IMR-90 (cell line): ENCODE measurements around the gene HYCC2. TPM values are rescaled to one million over a fixed set of nuclear protein-coding genes. Genes with fewer than 3 reads are reported as not detected.

Experiments used
- ATAC-seq: fragments of 200-7000 bp; cut with Tn5 transposase; 2 replicates; pipeline ENCODE4 v1.9.1; 2020; ENCODE audit warnings: low read depth, mild to moderate bottlenecking, moderate library complexity
- BruUV-seq: library from RNA; stranded (reverse); fragments of 400-500 nt; replicated peaks from 2 replicates; lab custom pipeline; 2021; lab: Mats Ljungman, UMichigan
- CTCF ChIA-PET: fragments of 300-600 bp; formaldehyde crosslinking; extraction: SDS; loops from one replicate; lab custom pipeline; 2021; ENCODE audit warnings: antibody characterized with exemption; lab: Yijun Ruan, JAX
- POLR2A ChIA-PET: fragments of 300-600 bp; sonication (Branson Sonifier 250); formaldehyde crosslinking; loops from one replicate; lab custom pipeline; 2022; ENCODE audit warnings: antibody characterized with exemption; ENCODE audit not compliant: unreplicated experiment; lab: Charles Lee
- DNase-seq: peaks from one replicate; pipeline ENCODE4 v3.0.0; 2013
- H2AFZ ChIP-seq: replicated peaks from 2 replicates; pipeline ENCODE3; 2013; ENCODE audit warnings: low read length, mild to moderate bottlenecking; ENCODE audit not compliant: poor library complexity
- H2AK5ac ChIP-seq: 2 replicates; pipeline ENCODE4 v1.6.1; 2013; ENCODE audit warnings: low read depth, low read length, inconsistent platforms
- H2AK9ac ChIP-seq: replicated peaks from 2 replicates; pipeline ENCODE3; 2013; ENCODE audit warnings: mild to moderate bottlenecking, low read depth, low read length, moderate library complexity; ENCODE audit not compliant: poor library complexity
- H2BK120ac ChIP-seq: 2 replicates; pipeline ENCODE4 v1.6.1; 2013; ENCODE audit warnings: low read depth, low read length, inconsistent platforms
- H2BK15ac ChIP-seq: 3 replicates; pipeline ENCODE4 v1.6.1; 2013; ENCODE audit warnings: low read depth, low read length, inconsistent platforms
- H2BK20ac ChIP-seq: 2 replicates; pipeline ENCODE4 v1.6.1; 2013; ENCODE audit warnings: low read depth, mild to moderate bottlenecking, inconsistent platforms, low read length, moderate library complexity
- H2BK5ac ChIP-seq: 2 replicates; pipeline ENCODE4 v1.6.1; 2013; ENCODE audit warnings: mild to moderate bottlenecking, low read depth, low read length, inconsistent platforms; ENCODE audit not compliant: poor library complexity, severe bottlenecking
- H3K14ac ChIP-seq: replicated peaks from 2 replicates; pipeline ENCODE4 v1.6.1; 2013; ENCODE audit warnings: low read depth, low read length, inconsistent platforms
- H3K18ac ChIP-seq: 2 replicates; pipeline ENCODE4 v1.6.1; 2013; ENCODE audit warnings: low read depth, low read length, control low read depth
- H3K23ac ChIP-seq: 2 replicates; pipeline ENCODE4 v1.6.1; 2013; ENCODE audit warnings: low read depth, low read length, inconsistent platforms
- H3K27ac ChIP-seq: 2 replicates; pipeline ENCODE4 v1.5.1; 2013; ENCODE audit warnings: mild to moderate bottlenecking, control low read depth, low read length; ENCODE audit not compliant: insufficient read depth
- H3K27me3 ChIP-seq: 2 replicates; pipeline ENCODE4 v1.6.1; 2013; ENCODE audit warnings: low read length; ENCODE audit not compliant: control insufficient read depth, insufficient read depth
- H3K36me3 ChIP-seq: 2 replicates; pipeline ENCODE4 v1.6.1; 2013; ENCODE audit warnings: low read length, mixed read lengths; ENCODE audit not compliant: control insufficient read depth, insufficient read depth
- H3K4ac ChIP-seq: 2 replicates; pipeline ENCODE4 v1.6.1; 2013; ENCODE audit warnings: low read depth, low read length, inconsistent platforms
- H3K4me1 ChIP-seq: 2 replicates; pipeline ENCODE4 v1.6.1; 2013; ENCODE audit warnings: low read length, mixed read lengths; ENCODE audit not compliant: control insufficient read depth, insufficient read depth
- H3K4me2 ChIP-seq: 2 replicates; pipeline ENCODE4 v1.6.1; 2013; ENCODE audit warnings: low read depth, mild to moderate bottlenecking, control low read depth, low read length, moderate library complexity
- H3K4me3 ChIP-seq: 2 replicates; pipeline ENCODE4 v1.5.1; 2013; ENCODE audit warnings: low read depth, mild to moderate bottlenecking, control low read depth, low read length, moderate library complexity; ENCODE audit not compliant: insufficient read depth
- H3K56ac ChIP-seq: 2 replicates; pipeline ENCODE4 v1.6.1; 2013; ENCODE audit warnings: low read length, inconsistent platforms; ENCODE audit not compliant: insufficient read depth; ENCODE audit errors: extremely low read depth
- H3K79me1 ChIP-seq, 2 experiments: 2 replicates each; pipeline ENCODE4 v1.6.1; 2013; ENCODE audit warnings: low read length in 2 of 2, inconsistent platforms in 1 of 2, low read depth in 1 of 2
- H3K9ac ChIP-seq: 2 replicates; pipeline ENCODE4 v1.6.1; 2013; ENCODE audit warnings: low read depth, low read length, control low read depth
- H3K9me1 ChIP-seq: 2 replicates; pipeline ENCODE4 v1.6.1; 2013; ENCODE audit warnings: low read length, inconsistent platforms; ENCODE audit not compliant: insufficient read depth
- H3K9me3 ChIP-seq: 2 replicates; pipeline ENCODE4 v1.6.1; 2013; ENCODE audit warnings: low read length; ENCODE audit not compliant: control insufficient read depth, insufficient read depth
- H4K20me1 ChIP-seq: 2 replicates; pipeline ENCODE4 v1.6.1; 2013; ENCODE audit warnings: low read length, inconsistent platforms; ENCODE audit not compliant: insufficient read depth
- H4K5ac ChIP-seq: 2 replicates; pipeline ENCODE4 v1.6.1; 2013; ENCODE audit warnings: mild to moderate bottlenecking, low read depth, low read length, control low read depth
- H4K8ac ChIP-seq, 2 experiments: 2 replicates each; pipeline ENCODE4 v1.6.1; 2013; ENCODE audit warnings: low read depth in 2 of 2, low read length in 2 of 2, control low read depth in 1 of 2, inconsistent platforms in 1 of 2
- H4K91ac ChIP-seq: 2 replicates; pipeline ENCODE4 v1.6.1; 2013; ENCODE audit warnings: low read depth, low read length, inconsistent platforms; ENCODE audit not compliant: insufficient read depth
- NFE2L2 ChIP-seq: fragments of 150-350 bp; IDR thresholded peaks from 2 replicates; pipeline ENCODE4 v1.6.1; 2016; ENCODE audit warnings: low read depth, mild to moderate bottlenecking, low read length
- WGBS, 2 experiments: methylation state at CpG; one replicate each; pipeline versions ENCODE4 v1.1.5 to v1.1.7; 2013; ENCODE audit warnings: missing lambda C conversion rate in 2 of 2; ENCODE audit not compliant: insufficient read length in 1 of 2; ENCODE audit errors: extremely low coverage in 2 of 2; 5-methylcytosine and 5-hydroxymethylcytosine counted together
- dilution Hi-C: fragments of 300-500 bp; cut with HindIII; formaldehyde crosslinking; loops from one replicate; pipeline ENCODE4 v1.14.3; 2018; ENCODE audit warnings: low sequenced_read_pairs; ENCODE audit not compliant: unreplicated experiment
- in situ Hi-C: fragments of 300-500 bp; cut with MboI; formaldehyde crosslinking; loops from 3 replicates; pipeline ENCODE4 v1.14.3; 2019; ENCODE audit warnings: low sequenced_read_pairs, inconsistent platforms, mixed read lengths
- intact Hi-C: fragments of 100-400 bp; cut with micrococcal nuclease; formaldehyde crosslinking; loops from 2 replicates; pipeline ENCODE4 v1.10.0; 2022
- polyA plus RNA-seq, 3 experiments: library from polyadenylated mRNA; depleted of rRNA; stranded (reverse); fragments of >200 nt; gene quantifications; 2 replicates each; pipeline ENCODE4 v1.2.3, GENCODE V29; 2012; ENCODE audit warnings: low replicate concordance in 1 of 3
- total RNA-seq: library from RNA; depleted of rRNA; stranded (reverse); fragments of >200 nt; gene quantifications from 2 replicates; pipeline ENCODE4 v1.2.3, GENCODE V29; 2012
- TF ChIP-seq, protein P1 (sequence below): fragments of 150-350 bp; IDR thresholded peaks from 2 replicates; pipeline ENCODE4 v1.6.1; 2017; ENCODE audit warnings: mild to moderate bottlenecking, antibody characterized with exemption, low read length, low read depth

The HYCC2 gene
- total and polyA plus RNA-seq, 2 of the 4 experiments (the other 2 are of a cell fraction): 2.2 to 9.1 TPM

DNA sequence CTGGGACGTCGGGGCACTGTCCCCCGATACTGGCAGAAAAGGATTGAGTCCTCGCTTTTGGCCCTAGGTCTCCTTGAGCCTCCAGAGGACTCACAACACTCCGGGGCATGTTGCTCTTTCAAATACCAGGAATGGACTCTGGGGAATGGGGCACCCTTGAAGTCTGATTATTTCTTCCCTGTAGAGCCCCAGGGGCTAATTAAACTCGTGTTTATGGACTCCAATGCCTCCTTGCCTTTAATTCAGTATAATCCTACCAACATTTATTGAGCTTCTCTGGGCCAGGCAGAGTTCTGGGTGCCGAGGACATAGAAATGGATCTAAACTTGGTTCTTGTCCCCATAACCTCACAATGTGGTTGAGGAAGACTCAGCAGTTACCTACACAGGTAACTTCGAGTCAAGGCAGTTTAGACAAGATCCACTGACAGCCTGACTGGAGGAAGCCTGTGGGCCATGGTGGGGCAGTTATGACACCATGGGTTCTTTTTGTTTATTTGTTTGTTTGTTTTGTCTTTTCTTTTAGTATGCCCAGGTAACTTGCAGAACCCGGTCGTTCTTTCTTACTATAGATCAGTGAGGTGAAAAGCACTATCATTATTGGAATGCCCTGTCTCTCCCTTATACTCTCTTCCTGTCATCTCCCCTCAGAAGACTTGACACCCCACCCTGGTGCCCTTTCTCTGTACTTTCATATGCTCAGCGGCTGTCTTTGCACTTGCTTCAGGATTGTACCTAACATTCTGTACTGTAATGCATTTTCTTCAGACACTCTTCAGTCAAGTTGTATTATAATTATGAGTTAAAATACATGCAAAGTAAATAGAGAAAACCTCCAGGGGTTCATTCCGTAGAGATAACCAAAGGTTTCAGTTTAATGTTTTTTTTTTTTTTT lies 47.7 kb upstream of the HYCC2 start:
- Histone ChIP-seq H3K36me3 (peaks cover 2% of the 10 kb centered on the region; the same call in 1 of the 2 replicates), H3K18ac (peak overlapping the region; percentile 27; the same call in 1 of the 2 replicates), H3K4ac (peak overlapping the region; percentile 98), H3K79me1 (peaks cover 25 to 74% of the 10 kb centered on the region in 2 experiments; a peak in 3 of 4 replicates), H2AFZ (peak overlapping the region; percentile 83), H2BK15ac (peak overlapping the region; percentile 89; the same call in 2 of the 3 replicates), H4K8ac (peak overlapping the region; percentile 80 to 86; a peak in 3 of 4 replicates), H4K91ac (peak overlapping the region; percentile 62), H2BK20ac (peak overlapping the region; percentile 69), H2BK120ac (peak overlapping the region; percentile 79), H4K20me1 (peaks cover 18% of the 10 kb centered on the region), H3K4me2 (peak overlapping the region; percentile 89), H3K14ac (peak overlapping the region; percentile 96), H3K9me3 (no peaks in the 10 kb centered on the region), H3K4me3 (peak overlapping the region; percentile 64), H3K27me3 (no peaks in the 10 kb centered on the region), H2AK9ac (peak overlapping the region; percentile 93), H2AK5ac (peak overlapping the region; percentile 82), H3K27ac (peak overlapping the region; percentile 92), H3K23ac (peak overlapping the region; percentile 96), H4K5ac (0 out of 2 replicates have a peak overlapping the region, but pooled peaks have one; percentile 15), H3K56ac (peak overlapping the region; percentile 87), H2BK5ac (peak overlapping the region; percentile 98), H3K9me1 (peaks cover 5% of the 10 kb centered on the region), H3K9ac (peak overlapping the region; percentile 78), H3K4me1 (peaks cover 4% of the 10 kb centered on the region)
- dilution Hi-C loops (no loop called here), in situ Hi-C loops (no loop called here), intact Hi-C loops (loop anchor here (1.0 to 5.0 kb wide), 2 partner anchors 7 to 47 kb away; partner anchors contain the start of genes HYCC2 and NDUFB3)
- no CpG with 5 or more reads among the region's 12 CpGs for WGBS, 2 experiments
- DNase-seq (peak; percentile 52), ATAC-seq (peak; percentile 25)
- TF ChIP-seq, protein P1, sequence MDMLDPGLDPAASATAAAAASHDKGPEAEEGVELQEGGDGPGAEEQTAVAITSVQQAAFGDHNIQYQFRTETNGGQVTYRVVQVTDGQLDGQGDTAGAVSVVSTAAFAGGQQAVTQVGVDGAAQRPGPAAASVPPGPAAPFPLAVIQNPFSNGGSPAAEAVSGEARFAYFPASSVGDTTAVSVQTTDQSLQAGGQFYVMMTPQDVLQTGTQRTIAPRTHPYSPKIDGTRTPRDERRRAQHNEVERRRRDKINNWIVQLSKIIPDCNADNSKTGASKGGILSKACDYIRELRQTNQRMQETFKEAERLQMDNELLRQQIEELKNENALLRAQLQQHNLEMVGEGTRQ: no peak
- TF ChIP-seq NFE2L2: no peak
- no TSS peak for BruUV-seq
- CTCF ChIA-PET: interaction anchor here (0.8 to 1.9 kb wide), 3 partner anchors 9 to 39 kb away, joined by 3 to 7 read pairs (median 4); no protein-coding TSS in a partner anchor
- POLR2A ChIA-PET: interaction anchor here (0.6 kb wide), 1 partner anchor 9 kb away, joined by 3 read pairs; no protein-coding TSS in a partner anchor
